ENCODE results near the gene SLIT3.

GRCh38 chr5:168808051-168808616 is 492.8 kb downstream of the SLIT3 start:
- no peak for TF ChIP-seq DPF2 (IDR thresholded peaks at IDR 0.05)
- TF ChIP-seq CTCF (IDR thresholded peaks at IDR 0.05 in 2 of 3, conservative IDR thresholded peaks at IDR 0.05 in 1 of 3; ENCODE audit: control insufficient read depth in 2 of 3, extremely low read depth in 1 of 3, insufficient read depth in 1 of 3, low read depth in 3 of 3, low read length in 3 of 3), result no peak
- TF ChIP-seq RCOR1 (conservative IDR thresholded peaks at IDR 0.05; ENCODE audit: low read depth, low read length), result no peak
